K562 (cell line): ENCODE results near the gene SCN4A. TPM values are rescaled to one million over a fixed set of nuclear protein-coding genes. Genes with fewer than 3 reads are reported as not detected.

ENCODE experiments used
- polyA plus RNA-seq, 8 experiments: library from polyadenylated mRNA; depleted of rRNA in 4 of 8; stranded (reverse) in 5 of 8; unstranded in 3 of 8; fragments of >200 nt; fragmentation: Nextera tagmentation in 2 of 8; fragmentation: Illumina TruSeq in 1 of 8; extraction: Ambion mirVana in 2 of 8; extraction: Trizol in 1 of 8; gene quantifications; 2 replicates each; pipeline versions ENCODE4 v1.2.1 to v1.2.3, GENCODE V29; 2011 to 2014; ENCODE audit warnings: inconsistent platforms in 1 of 8, missing spikeins in 1 of 8
- small RNA-seq: library from RNA; depleted of rRNA; stranded (forward); fragments of <200 nt; gene quantifications from one replicate; pipeline ENCODE3, GENCODE V24; 2014
- total RNA-seq, 7 experiments: library from RNA; depleted of rRNA in 6 of 7; stranded (reverse); fragments of >200 nt in 6 of 7; fragmentation: Illumina TruSeq in 2 of 7; extraction: Trizol in 2 of 7; gene quantifications; 2 replicates each; pipeline versions ENCODE4 v1.2.1 to v1.2.3, GENCODE V29; 2011 to 2021; ENCODE audit warnings: low replicate concordance in 1 of 7

SCN4A gene
- total and polyA plus RNA-seq, 9 of the 15 experiments (the other 6 are each of a cell fraction or from before 2014, with no cell fraction given) = 0.29 to 2.6 (median 1.4) TPM

Small RNA genes within 50 kb of the gene (small RNA-seq; reads per million reads assigned to genes)
- gene AC127029.1 (not detected), gene GH1 (not detected)

Other genes with a start within 250 kb of the SCN4A start
Only the 7 nearest of the 15 such genes appear.
- not detected in 2 replicates for gene GH2, start 91.0 kb downstream of the SCN4A start, total RNA-seq (2014; rRNA removed)
- gene GH2, start 91.0 kb downstream of the SCN4A start, total RNA-seq (2014; rRNA removed; fragmentation: Illumina TruSeq; extraction: Trizol) = not detected in 2 replicates
- not detected in 2 replicates for gene GH2, start 91.0 kb downstream of the SCN4A start, total RNA-seq (2015; rRNA removed; fragmentation: Illumina TruSeq; extraction: Trizol)
- gene GH2, start 91.0 kb downstream of the SCN4A start, total RNA-seq (2021) = not detected in 2 replicates
- not detected in 2 replicates for gene GH2, start 91.0 kb downstream of the SCN4A start, polyA plus RNA-seq (2011; rRNA removed)
- gene GH2, start 91.0 kb downstream of the SCN4A start, polyA plus RNA-seq (2014; fragmentation: Illumina TruSeq; extraction: Trizol) = not detected in 2 replicates
- not detected for gene GH2, start 91.0 kb downstream of the SCN4A start, polyA plus RNA-seq (2014; fragmentation: Nextera tagmentation; extraction: Ambion mirVana)
- 0.18 TPM in 1 of 2 replicates, not detected in the other for gene GH2, start 91.0 kb downstream of the SCN4A start, polyA plus RNA-seq (2014; rRNA removed)
- not detected in 2 replicates for gene CSH1, start 76.3 kb downstream of the SCN4A start, total RNA-seq (2014; rRNA removed)
- not detected in 2 replicates for gene CSH1, start 76.3 kb downstream of the SCN4A start, total RNA-seq (2014; rRNA removed; fragmentation: Illumina TruSeq; extraction: Trizol)
- gene CSH1, start 76.3 kb downstream of the SCN4A start, total RNA-seq (2015; rRNA removed; fragmentation: Illumina TruSeq; extraction: Trizol) = not detected in 2 replicates
- gene CSH1, start 76.3 kb downstream of the SCN4A start, total RNA-seq (2021) = not detected in 2 replicates
- gene CSH1, start 76.3 kb downstream of the SCN4A start, polyA plus RNA-seq (2011; rRNA removed) = not detected in 2 replicates
- not detected in 2 replicates for gene CSH1, start 76.3 kb downstream of the SCN4A start, polyA plus RNA-seq (2014; fragmentation: Illumina TruSeq; extraction: Trizol)
- gene CSH1, start 76.3 kb downstream of the SCN4A start, polyA plus RNA-seq (2014; fragmentation: Nextera tagmentation; extraction: Ambion mirVana) = not detected
- gene CSH1, start 76.3 kb downstream of the SCN4A start, polyA plus RNA-seq (2014; rRNA removed) = not detected in 2 replicates
- not detected in 2 replicates for gene CSHL1, start 61.7 kb downstream of the SCN4A start, total RNA-seq (2014; rRNA removed)
- gene CSHL1, start 61.7 kb downstream of the SCN4A start, total RNA-seq (2014; rRNA removed; fragmentation: Illumina TruSeq; extraction: Trizol) = not detected in 2 replicates
- not detected in 2 replicates for gene CSHL1, start 61.7 kb downstream of the SCN4A start, total RNA-seq (2015; rRNA removed; fragmentation: Illumina TruSeq; extraction: Trizol)
- not detected in 2 replicates for gene CSHL1, start 61.7 kb downstream of the SCN4A start, total RNA-seq (2021)
- gene CSHL1, start 61.7 kb downstream of the SCN4A start, polyA plus RNA-seq (2011; rRNA removed) = not detected in 2 replicates
- gene CSHL1, start 61.7 kb downstream of the SCN4A start, polyA plus RNA-seq (2014; fragmentation: Illumina TruSeq; extraction: Trizol) = not detected in 2 replicates
- not detected for gene CSHL1, start 61.7 kb downstream of the SCN4A start, polyA plus RNA-seq (2014; fragmentation: Nextera tagmentation; extraction: Ambion mirVana)
- not detected in 2 replicates for gene CSHL1, start 61.7 kb downstream of the SCN4A start, polyA plus RNA-seq (2014; rRNA removed)
- not detected in 2 replicates for gene GH1, start 54.1 kb downstream of the SCN4A start, total RNA-seq (2014; rRNA removed)
- gene GH1, start 54.1 kb downstream of the SCN4A start, total RNA-seq (2014; rRNA removed; fragmentation: Illumina TruSeq; extraction: Trizol) = not detected in 2 replicates
- gene GH1, start 54.1 kb downstream of the SCN4A start, total RNA-seq (2015; rRNA removed; fragmentation: Illumina TruSeq; extraction: Trizol) = not detected in 2 replicates
- not detected in 2 replicates for gene GH1, start 54.1 kb downstream of the SCN4A start, total RNA-seq (2021)
- not detected in 2 replicates for gene GH1, start 54.1 kb downstream of the SCN4A start, polyA plus RNA-seq (2011; rRNA removed)
- not detected in 2 replicates for gene GH1, start 54.1 kb downstream of the SCN4A start, polyA plus RNA-seq (2014; fragmentation: Illumina TruSeq; extraction: Trizol)
- not detected for gene GH1, start 54.1 kb downstream of the SCN4A start, polyA plus RNA-seq (2014; fragmentation: Nextera tagmentation; extraction: Ambion mirVana)
- not detected in 2 replicates for gene GH1, start 54.1 kb downstream of the SCN4A start, polyA plus RNA-seq (2014; rRNA removed)
- not detected in 2 replicates for gene CD79B, start 40.6 kb downstream of the SCN4A start, total RNA-seq (2014; rRNA removed)
- 0.44 TPM in 1 of 2 replicates, not detected in the other for gene CD79B, start 40.6 kb downstream of the SCN4A start, total RNA-seq (2014; rRNA removed; fragmentation: Illumina TruSeq; extraction: Trizol)
- not detected in 2 replicates for gene CD79B, start 40.6 kb downstream of the SCN4A start, total RNA-seq (2015; rRNA removed; fragmentation: Illumina TruSeq; extraction: Trizol)
- 0.38 and 0.62 TPM in 2 replicates for gene CD79B, start 40.6 kb downstream of the SCN4A start, total RNA-seq (2021)
- gene CD79B, start 40.6 kb downstream of the SCN4A start, polyA plus RNA-seq (2011; rRNA removed) = 0.34 and 0.50 TPM in 2 replicates
- gene CD79B, start 40.6 kb downstream of the SCN4A start, polyA plus RNA-seq (2014; fragmentation: Illumina TruSeq; extraction: Trizol) = 0.12 and 0.39 TPM in 2 replicates
- under 1 TPM; 0.15 to 0.18 TPM for gene CD79B, start 40.6 kb downstream of the SCN4A start, polyA plus RNA-seq (2014; fragmentation: Nextera tagmentation; extraction: Ambion mirVana)
- 0.57 TPM in 1 of 2 replicates, not detected in the other for gene CD79B, start 40.6 kb downstream of the SCN4A start, polyA plus RNA-seq (2014; rRNA removed)
- not detected in 2 replicates for gene PRR29, start 25.4 kb upstream of the SCN4A start, total RNA-seq (2014; rRNA removed)
- gene PRR29, start 25.4 kb upstream of the SCN4A start, total RNA-seq (2014; rRNA removed; fragmentation: Illumina TruSeq; extraction: Trizol) = not detected in 2 replicates
- not detected in 2 replicates for gene PRR29, start 25.4 kb upstream of the SCN4A start, total RNA-seq (2015; rRNA removed; fragmentation: Illumina TruSeq; extraction: Trizol)
- 0.04 TPM in 1 of 2 replicates, not detected in the other for gene PRR29, start 25.4 kb upstream of the SCN4A start, total RNA-seq (2021)
- not detected in 2 replicates for gene PRR29, start 25.4 kb upstream of the SCN4A start, polyA plus RNA-seq (2011; rRNA removed)
- gene PRR29, start 25.4 kb upstream of the SCN4A start, polyA plus RNA-seq (2014; fragmentation: Illumina TruSeq; extraction: Trizol) = 0.10 and 0.18 TPM in 2 replicates
- gene PRR29, start 25.4 kb upstream of the SCN4A start, polyA plus RNA-seq (2014; fragmentation: Nextera tagmentation; extraction: Ambion mirVana) = under 1 TPM; 0.08 to 0.20 TPM
- 0.11 and 0.58 TPM in 2 replicates for gene PRR29, start 25.4 kb upstream of the SCN4A start, polyA plus RNA-seq (2014; rRNA removed)
- 56.9 and 85.3 TPM in 2 replicates for gene ICAM2, start 47.7 kb upstream of the SCN4A start, total RNA-seq (2014; rRNA removed)
- gene ICAM2, start 47.7 kb upstream of the SCN4A start, total RNA-seq (2014; rRNA removed; fragmentation: Illumina TruSeq; extraction: Trizol) = 28.3 and 42.2 TPM in 2 replicates
- gene ICAM2, start 47.7 kb upstream of the SCN4A start, total RNA-seq (2015; rRNA removed; fragmentation: Illumina TruSeq; extraction: Trizol) = 59.0 and 60.6 TPM in 2 replicates
- 60.6 and 65.4 TPM in 2 replicates for gene ICAM2, start 47.7 kb upstream of the SCN4A start, total RNA-seq (2021)
- 51.0 and 64.1 TPM in 2 replicates for gene ICAM2, start 47.7 kb upstream of the SCN4A start, polyA plus RNA-seq (2011; rRNA removed)
- 89.4 and 91.6 TPM in 2 replicates for gene ICAM2, start 47.7 kb upstream of the SCN4A start, polyA plus RNA-seq (2014; fragmentation: Illumina TruSeq; extraction: Trizol)
- gene ICAM2, start 47.7 kb upstream of the SCN4A start, polyA plus RNA-seq (2014; fragmentation: Nextera tagmentation; extraction: Ambion mirVana) = 10 to 100 TPM; 37.9 to 68.1 TPM
- 70.5 and 78.0 TPM in 2 replicates for gene ICAM2, start 47.7 kb upstream of the SCN4A start, polyA plus RNA-seq (2014; rRNA removed)